Measurements from ENCODE around the gene SMIM22.

DNA sequence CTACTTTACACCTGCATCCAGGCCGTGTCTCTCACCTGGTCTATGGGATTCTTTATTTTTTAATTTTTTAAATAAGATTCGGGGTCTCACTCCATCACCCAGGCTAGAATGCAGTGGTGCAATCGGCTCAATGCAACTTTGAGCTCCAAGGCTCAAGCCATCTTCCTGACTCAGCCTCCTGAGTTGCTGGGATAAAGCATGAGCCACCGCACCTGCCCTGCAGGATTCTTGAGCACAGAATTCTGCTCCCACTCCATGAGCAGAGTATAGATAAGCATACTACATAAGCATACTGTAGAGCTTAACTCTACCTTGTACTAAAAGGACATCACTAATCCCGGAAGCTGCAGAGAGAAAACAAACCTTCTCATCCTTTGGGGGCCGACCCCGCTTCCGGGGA is 36.4 kb downstream of the SMIM22 start:
- TF ChIP-seq GATA2 (IDR thresholded peaks at IDR 0.05; ENCODE audit: low read depth, low read length) (no peak), GATA3 (IDR thresholded peaks at IDR 0.05; ENCODE audit: low read depth, low read length) (no peak)

Data from SH-SY5Y (cell line).